Activated naive CD4-positive, alpha-beta T cell treated with anti-CD3 and anti-CD28 coated beads for 36 hours (primary cell): ENCODE measurements around the gene ESPN. TPM values are rescaled to one million over a fixed set of nuclear protein-coding genes. Genes with fewer than 3 reads are reported as not detected.

Experiments
- CTCF ChIA-PET: fragments of 350-600 bp; sonication (Branson Sonifier 250); formaldehyde crosslinking; loops from one replicate; lab custom pipeline; 2021; ENCODE audit warnings: antibody characterized with exemption; lab: Charles Lee
- DNase-seq: peaks from one replicate; pipeline ENCODE4 v3.0.0-alpha.2; 2020
- H3K27ac Mint-ChIP-seq: one replicate; pipeline ENCODE4 v1.8.0; 2021; ENCODE audit warnings: mild to moderate bottlenecking, mixed read lengths
- H3K27me3 Mint-ChIP-seq: one replicate; pipeline ENCODE4 v1.8.0; 2021; ENCODE audit warnings: low read depth, mixed read lengths
- H3K36me3 Mint-ChIP-seq: one replicate; pipeline ENCODE4 v1.8.0; 2021; ENCODE audit warnings: low read depth, mixed read lengths
- H3K4me1 Mint-ChIP-seq: one replicate; pipeline ENCODE4 v1.8.0; 2021; ENCODE audit warnings: low read depth, mixed read lengths
- H3K4me3 Mint-ChIP-seq: one replicate; pipeline ENCODE4 v1.8.0; 2021; ENCODE audit warnings: mild to moderate bottlenecking, moderate library complexity, mixed read lengths
- H3K9me3 Mint-ChIP-seq: one replicate; pipeline ENCODE4 v1.8.0; 2021; ENCODE audit warnings: mixed read lengths
- intact Hi-C: fragments of 100-400 bp; cut with micrococcal nuclease; formaldehyde crosslinking; loops from one replicate; pipeline ENCODE4 v1.15.1; 2023
- total RNA-seq, 2 experiments: library from RNA; stranded (reverse); gene quantifications; one replicate each; pipeline ENCODE4 v1.2.3, GENCODE V29; 2021

ESPN gene
- total RNA-seq, 2 experiments from 2014 or later, result 0.50 to 0.79 TPM

GRCh38 chr1:6464915-6465314 is 40.3 kb downstream of the ESPN start:
- peak overlapping the region; percentile 87 for H3K27ac Mint-ChIP-seq
- H3K4me3 Mint-ChIP-seq, result peak overlapping the region; percentile 92
- peaks cover 48% of the 10 kb centered on the region for H3K4me1 Mint-ChIP-seq
- no peak for DNase-seq
- intact Hi-C loops, result loop anchor here (1.0 to 2.0 kb wide), 3 partner anchors 20 to 472 kb away; partner anchors contain the start of genes ACOT7 and NPHP4
- H3K27me3 Mint-ChIP-seq, result no peaks in the 10 kb centered on the region
- H3K36me3 Mint-ChIP-seq, result peaks cover 27% of the 10 kb centered on the region
- no peaks in the 10 kb centered on the region for H3K9me3 Mint-ChIP-seq
- CTCF ChIA-PET, result interaction anchor here (1.2 to 2.8 kb wide), 4 partner anchors 8 to 25 kb away, joined by 3 to 18 read pairs (median 4); no protein-coding TSS in a partner anchor

- DNase-seq, result peak; percentile 61
- peaks cover 27% of the 10 kb centered on the region for H3K36me3 Mint-ChIP-seq
- peak overlapping the region; percentile 87 for H3K27ac Mint-ChIP-seq
- no peaks in the 10 kb centered on the region for H3K9me3 Mint-ChIP-seq
- peaks cover 43% of the 10 kb centered on the region for H3K4me1 Mint-ChIP-seq
- no peaks in the 10 kb centered on the region for H3K27me3 Mint-ChIP-seq
- intact Hi-C loops, result loop anchor here (2.0 kb wide), 2 partner anchors 73 to 473 kb away; partner anchors contain the start of genes ACOT7 and NPHP4
- CTCF ChIA-PET, result interaction anchor here (1.2 to 1.8 kb wide), 3 partner anchors 13 to 24 kb away, joined by 3 to 6 read pairs (median 3); no protein-coding TSS in a partner anchor
- peak overlapping the region; percentile 92 for H3K4me3 Mint-ChIP-seq
Observed at GRCh38 chr1:6465461-6466005, 41.0 kb downstream of the ESPN start.

GRCh38 chr1:6466023-6466422 is 41.4 kb downstream of the ESPN start, which contains the start of gene TNFRSF25:
TNFRSF25 (minus strand) TSS chr1:6466173; CDS start chr1:6466107, 66 bp downstream.
- peak within 1 kb of the TSS; percentile 87 for H3K27ac Mint-ChIP-seq
- H3K4me1 Mint-ChIP-seq, result peaks cover 38% of the 10 kb centered on the region
- H3K27me3 Mint-ChIP-seq, result no peaks in the 10 kb centered on the region
- peak within 1 kb of the TSS; percentile 92 for H3K4me3 Mint-ChIP-seq
- H3K9me3 Mint-ChIP-seq, result no peaks in the 10 kb centered on the region
- CTCF ChIA-PET, result interaction anchor here (0.7 to 1.8 kb wide), 4 partner anchors 12 to 31 kb away, joined by 3 to 6 read pairs (median 3); no protein-coding TSS in a partner anchor
- DNase-seq, result peak; percentile 48
- H3K36me3 Mint-ChIP-seq, result peaks cover 22% of the 10 kb centered on the region
- intact Hi-C loops, result no loop called here

- intact Hi-C loops, result no loop called here
- Mint-ChIP-seq H3K4me3 (peak overlapping the region; percentile 92), H3K36me3 (peaks cover 21% of the 10 kb centered on the region), H3K27ac (peak overlapping the region; percentile 87), H3K4me1 (peaks cover 32% of the 10 kb centered on the region), H3K27me3 (no peaks in the 10 kb centered on the region), H3K9me3 (no peaks in the 10 kb centered on the region)
- CTCF ChIA-PET, result interaction anchor here (0.7 to 1.8 kb wide), 4 partner anchors 19 to 228 kb away, joined by 3 to 6 read pairs (median 3); no protein-coding TSS in a partner anchor
- no peak for DNase-seq
Observed at GRCh38 chr1:6466751-6467150, 42.2 kb downstream of the ESPN start.

- CTCF ChIA-PET, result interaction anchor here (0.9 to 1.8 kb wide), 4 partner anchors 19 to 229 kb away, joined by 3 to 6 read pairs (median 4); no protein-coding TSS in a partner anchor
- Mint-ChIP-seq H3K36me3 (peaks cover 19% of the 10 kb centered on the region), H3K4me3 (no peak overlapping the region), H3K27me3 (no peaks in the 10 kb centered on the region), H3K4me1 (peaks cover 28% of the 10 kb centered on the region), H3K9me3 (no peaks in the 10 kb centered on the region), H3K27ac (no peak overlapping the region)
- DNase-seq, result no peak
- intact Hi-C loops, result no loop called here
Observed at GRCh38 chr1:6467224-6467623, 42.6 kb downstream of the ESPN start.

- intact Hi-C loops, result no loop called here
- Mint-ChIP-seq H3K9me3 (no peaks in the 10 kb centered on the region), H3K27me3 (no peaks in the 10 kb centered on the region), H3K27ac (no peak overlapping the region), H3K36me3 (peaks cover 11% of the 10 kb centered on the region), H3K4me3 (no peak overlapping the region), H3K4me1 (peaks cover 20% of the 10 kb centered on the region)
- DNase-seq, result no peak
- CTCF ChIA-PET, result interaction anchor here (0.8 to 1.4 kb wide), 5 partner anchors 18 to 229 kb away, joined by 3 to 5 read pairs (median 3); no protein-coding TSS in a partner anchor
Observed at GRCh38 chr1:6467744-6468688, 43.4 kb downstream of the ESPN start.

GRCh38 chr1:6468729-6469461 is 44.3 kb downstream of the ESPN start:
- H3K4me3 Mint-ChIP-seq, result no peak overlapping the region

GRCh38 chr1:6470132-6471085 is 45.8 kb downstream of the ESPN start:
- Mint-ChIP-seq H3K27me3 (no peaks in the 10 kb centered on the region), H3K36me3 (no peaks in the 10 kb centered on the region)
- CTCF ChIA-PET, result no interaction called here

More at GRCh38 chr1:6468729-6469461, 44.3 kb downstream of the ESPN start:
- CTCF ChIA-PET, result interaction anchor here (0.8 to 1.2 kb wide), 3 partner anchors 17 to 32 kb away, joined by 3 to 4 read pairs (median 3); no protein-coding TSS in a partner anchor
- intact Hi-C loops, result no loop called here
- peaks cover 13% of the 10 kb centered on the region for H3K4me1 Mint-ChIP-seq
- no peaks in the 10 kb centered on the region for H3K27me3 Mint-ChIP-seq
- no peak for DNase-seq
- no peaks in the 10 kb centered on the region for H3K9me3 Mint-ChIP-seq
- H3K36me3 Mint-ChIP-seq, result peaks cover 7% of the 10 kb centered on the region
- no peak overlapping the region for H3K27ac Mint-ChIP-seq

GRCh38 chr1:6471086-6471969 is 46.8 kb downstream of the ESPN start:
- no peaks in the 10 kb centered on the region for H3K36me3 Mint-ChIP-seq
- H3K4me3 Mint-ChIP-seq, result no peak overlapping the region
- CTCF ChIA-PET, result interaction anchor here (0.6 to 1.9 kb wide), 4 partner anchors 16 to 176 kb away, joined by 3 to 5 read pairs (median 4); no protein-coding TSS in a partner anchor
- no peak overlapping the region for H3K27ac Mint-ChIP-seq
- no peak for DNase-seq
- H3K9me3 Mint-ChIP-seq, result no peaks in the 10 kb centered on the region
- peaks cover 6% of the 10 kb centered on the region for H3K4me1 Mint-ChIP-seq
- intact Hi-C loops, result no loop called here
- no peaks in the 10 kb centered on the region for H3K27me3 Mint-ChIP-seq

More at GRCh38 chr1:6470132-6471085, 45.8 kb downstream of the ESPN start:
- DNase-seq, result no peak
- intact Hi-C loops, result no loop called here
- Mint-ChIP-seq H3K4me3 (no peak overlapping the region), H3K27ac (no peak overlapping the region), H3K4me1 (peaks cover 5% of the 10 kb centered on the region), H3K9me3 (no peaks in the 10 kb centered on the region)

GRCh38 chr1:6471970-6472368 is 47.4 kb downstream of the ESPN start:
- intact Hi-C loops, result no loop called here
- no peak overlapping the region for H3K27ac Mint-ChIP-seq
- no peaks in the 10 kb centered on the region for H3K27me3 Mint-ChIP-seq
- H3K4me1 Mint-ChIP-seq, result peaks cover 3% of the 10 kb centered on the region
- no peak overlapping the region for H3K4me3 Mint-ChIP-seq
- H3K9me3 Mint-ChIP-seq, result no peaks in the 10 kb centered on the region
- no peaks in the 10 kb centered on the region for H3K36me3 Mint-ChIP-seq
- no peak for DNase-seq
- CTCF ChIA-PET, result interaction anchor here (0.6 to 1.9 kb wide), 4 partner anchors 8 to 175 kb away, joined by 3 to 5 read pairs (median 4); no protein-coding TSS in a partner anchor
